GM12878 (cell line): ENCODE measurements around the gene TIGAR. TPM values are rescaled to one million over a fixed set of nuclear protein-coding genes. Genes with fewer than 3 reads are reported as not detected.
A peak's percentile ranks its signal among the peaks of the same experiment; 100 is the strongest.

Source experiments
- ATAC-seq: fragments of 200-7000 bp; cut with Tn5 transposase; 3 replicates; pipeline ENCODE4 v1.9.1; 2020; ENCODE audit warnings: mild to moderate bottlenecking, moderate library complexity
- BruUV-seq: library from RNA; stranded (reverse); fragments of 400-500 nt; replicated peaks from 2 replicates; lab custom pipeline; 2021; lab: Mats Ljungman, UMichigan
- CTCF ChIA-PET: fragments of 300-600 bp; sonication (Branson Sonifier 250); formaldehyde crosslinking; extraction: SDS; loops from one replicate; lab custom pipeline; 2021; ENCODE audit warnings: inconsistent platforms; lab: Yijun Ruan, JAX
- POLR2A ChIA-PET: fragments of 350-600 bp; formaldehyde crosslinking; extraction: SDS; loops from one replicate; lab custom pipeline; 2021; ENCODE audit warnings: inconsistent platforms; lab: Charles Lee
- RAD21 ChIA-PET: fragments of 300-600 bp; sonication (Branson Sonifier 250); formaldehyde crosslinking; loops from one replicate; lab custom pipeline; 2023; ENCODE audit warnings: antibody characterized with exemption; ENCODE audit not compliant: unreplicated experiment; lab: Charles Lee
- SMC1A ChIA-PET: fragments of 300-600 bp; sonication (Branson Sonifier 250); formaldehyde crosslinking; loops from one replicate; lab custom pipeline; 2023; ENCODE audit not compliant: unreplicated experiment, uncharacterized antibody; lab: Charles Lee
- DNase-seq: peaks from one replicate; pipeline ENCODE4 v3.0.0-alpha.2; 2011; ENCODE audit warnings: low read depth, low spot score
- FAIRE-seq: peaks from 3 replicates; lab custom pipeline; 2011; peaks lifted over from hg19 to GRCh38; lab: Jason Lieb, UNC
- H2AFZ ChIP-seq: 2 replicates; pipeline ENCODE4 v1.6.0; 2011; ENCODE audit warnings: low read depth, low read length, control low read depth; ENCODE audit not compliant: control insufficient read depth
- H3K27ac ChIP-seq: 2 replicates; pipeline ENCODE4 v1.5.1; 2011; ENCODE audit warnings: control low read depth; ENCODE audit not compliant: control insufficient read depth, insufficient read depth
- H3K27me3 ChIP-seq, 2 experiments: replicated peaks in 1 of 2; 2 replicates each; pipeline versions ENCODE4 v1.6.0 to v1.6.1; 2011; ENCODE audit warnings: low read length in 1 of 2; ENCODE audit not compliant: control insufficient read depth in 2 of 2, insufficient read depth in 2 of 2
- H3K36me3 ChIP-seq, 2 experiments: 2 replicates each; pipeline ENCODE4 v1.5.1; 2011; ENCODE audit warnings: low read length in 1 of 2; ENCODE audit not compliant: control insufficient read depth in 2 of 2, insufficient read depth in 2 of 2
- H3K4me1 ChIP-seq: 2 replicates; pipeline ENCODE4 v1.6.1; 2011; ENCODE audit warnings: mild to moderate bottlenecking, low read length, moderate library complexity, mixed read lengths; ENCODE audit not compliant: control insufficient read depth, insufficient read depth
- H3K4me2 ChIP-seq: 2 replicates; pipeline ENCODE4 v1.6.0; 2011; ENCODE audit warnings: control low read depth; ENCODE audit not compliant: control insufficient read depth, insufficient read depth
- H3K4me3 ChIP-seq: fragments of 200-600 bp; sonication (generic); 2 replicates; pipeline ENCODE4 v1.5.1; 2016
- H3K79me2 ChIP-seq: 2 replicates; pipeline ENCODE4 v1.6.0; 2011; ENCODE audit warnings: low read length; ENCODE audit not compliant: control insufficient read depth, insufficient read depth
- H3K9ac ChIP-seq: 2 replicates; pipeline ENCODE4 v1.8.0; 2011; ENCODE audit warnings: low read length, control low read depth, mixed read lengths; ENCODE audit not compliant: control insufficient read depth, insufficient read depth
- H3K9me3 ChIP-seq: replicated peaks from 3 replicates; pipeline ENCODE4 v1.5.1; 2011; ENCODE audit warnings: mild to moderate bottlenecking, low read length; ENCODE audit not compliant: control insufficient read depth, insufficient read depth
- H4K20me1 ChIP-seq: 2 replicates; pipeline ENCODE4 v1.6.0; 2011; ENCODE audit not compliant: control insufficient read depth, insufficient read depth
- CBX3 ChIP-seq: fragments of 200-600 bp; sonication (generic); IDR thresholded peaks from 2 replicates; pipeline ENCODE4 v1.6.1; 2016; ENCODE audit warnings: low read depth, borderline replicate concordance
- EP300 ChIP-seq, 2 experiments: fragments of 150-350 bp in 1 of 2; IDR thresholded peaks; 2 replicates each; pipeline ENCODE4 v1.6.1; 2011 to 2012; ENCODE audit warnings: low read depth in 2 of 2, low read length in 2 of 2, borderline replicate concordance in 1 of 2, improper control_type of control experiment in 1 of 2, inconsistent platforms in 1 of 2; ENCODE audit not compliant: control insufficient read depth in 1 of 2
- IKZF2 ChIP-seq, 2 experiments: fragments of 450-650 bp; IDR thresholded peaks; 2 replicates each; pipeline ENCODE4 v1.6.1; 2017; ENCODE audit warnings: mild to moderate bottlenecking in 2 of 2, moderate library complexity in 2 of 2
- MYB ChIP-seq: fragments of 150-350 bp; IDR thresholded peaks from 2 replicates; pipeline ENCODE4 v1.6.1; 2014; ENCODE audit warnings: mild to moderate bottlenecking, low read depth, low read length, borderline replicate concordance
- MYC ChIP-seq: IDR thresholded peaks from 2 replicates; pipeline ENCODE4 v1.6.1; 2011; ENCODE audit warnings: mild to moderate bottlenecking, low read length, moderate library complexity, inconsistent platforms; ENCODE audit not compliant: insufficient read depth, insufficient replicate concordance, insufficient read length, severe bottlenecking
- NR2C2 ChIP-seq: IDR thresholded peaks from 2 replicates; pipeline ENCODE4 v1.6.1; 2011; ENCODE audit warnings: borderline replicate concordance, low read depth; ENCODE audit not compliant: control insufficient read depth, insufficient read length
- SIX5 ChIP-seq: IDR thresholded peaks from 2 replicates; pipeline ENCODE4 v1.6.1; 2011; ENCODE audit warnings: mild to moderate bottlenecking, low read depth, low read length, moderate library complexity; ENCODE audit not compliant: severe bottlenecking
- YY1 ChIP-seq: IDR thresholded peaks from 2 replicates; pipeline ENCODE4 v1.6.1; 2011; ENCODE audit warnings: low read depth, mild to moderate bottlenecking, low read length
- ZNF217 ChIP-seq: fragments of 450-650 bp; IDR thresholded peaks from 2 replicates; pipeline ENCODE4 v1.6.1; 2017; ENCODE audit warnings: antibody characterized with exemption, mild to moderate bottlenecking
- ZNF24 ChIP-seq: fragments of 450-650 bp; IDR thresholded peaks from 2 replicates; pipeline ENCODE4 v1.6.1; 2017; ENCODE audit warnings: antibody characterized with exemption, mild to moderate bottlenecking
- WGBS: methylation state at CpG from one replicate; pipeline ENCODE4 v1.1.6; 2016; ENCODE audit warnings: low lambda C conversion rate; ENCODE audit not compliant: insufficient replicate concordance, insufficient coverage; ENCODE audit errors: missing lambda C conversion rate; 5-methylcytosine and 5-hydroxymethylcytosine counted together
- in situ Hi-C: fragments of 300-500 bp; cut with MboI; formaldehyde crosslinking; loops from 9 replicates; pipeline ENCODE4 v1.14.3; 2018; ENCODE audit warnings: mixed read lengths
- intact Hi-C: fragments of 100-400 bp; cut with micrococcal nuclease; formaldehyde crosslinking; loops from one replicate; pipeline ENCODE4 v1.14.2; 2022; ENCODE audit not compliant: unreplicated experiment
- polyA plus RNA-seq, 11 experiments: library from polyadenylated mRNA; depleted of rRNA in 4 of 11; unstranded in 6 of 11; stranded (reverse) in 5 of 11; fragments of >200 nt; fragmentation: Nextera tagmentation in 4 of 11; fragmentation: Illumina TruSeq in 1 of 11; extraction: Ambion mirVana in 4 of 11; extraction: Trizol in 1 of 11; gene quantifications; 1 replicate in 1 of 11; 2 replicates in 10 of 11; pipeline versions ENCODE4 v1.2.1 to v1.2.3, GENCODE V29; 2011 to 2016; ENCODE audit warnings: inconsistent platforms in 2 of 11, missing spikeins in 2 of 11, low read depth in 1 of 11
- total RNA-seq, 4 experiments: library from RNA; depleted of rRNA in 3 of 4; stranded (reverse); fragments of >200 nt in 3 of 4; fragmentation: Illumina TruSeq in 1 of 4; extraction: Trizol in 1 of 4; gene quantifications; 2 replicates each; pipeline versions ENCODE4 v1.2.1 to v1.2.3, GENCODE V29; 2013 to 2021
- TF ChIP-seq, protein P1 (sequence below): IDR thresholded peaks from 2 replicates; pipeline ENCODE4 v1.6.1; 2012; ENCODE audit warnings: mild to moderate bottlenecking, low read depth, low read length
- TF ChIP-seq, protein P2 (sequence below): fragments of 150-350 bp; IDR thresholded peaks from 2 replicates; pipeline ENCODE4 v1.6.1; 2016; ENCODE audit warnings: low read depth, low read length

TIGAR gene
- total and polyA plus RNA-seq, 10 of the 15 experiments (the other 5 are each of a cell fraction or from before 2014, with no cell fraction given), result 7.6 to 45.7 (median 16.5) TPM

DNA sequence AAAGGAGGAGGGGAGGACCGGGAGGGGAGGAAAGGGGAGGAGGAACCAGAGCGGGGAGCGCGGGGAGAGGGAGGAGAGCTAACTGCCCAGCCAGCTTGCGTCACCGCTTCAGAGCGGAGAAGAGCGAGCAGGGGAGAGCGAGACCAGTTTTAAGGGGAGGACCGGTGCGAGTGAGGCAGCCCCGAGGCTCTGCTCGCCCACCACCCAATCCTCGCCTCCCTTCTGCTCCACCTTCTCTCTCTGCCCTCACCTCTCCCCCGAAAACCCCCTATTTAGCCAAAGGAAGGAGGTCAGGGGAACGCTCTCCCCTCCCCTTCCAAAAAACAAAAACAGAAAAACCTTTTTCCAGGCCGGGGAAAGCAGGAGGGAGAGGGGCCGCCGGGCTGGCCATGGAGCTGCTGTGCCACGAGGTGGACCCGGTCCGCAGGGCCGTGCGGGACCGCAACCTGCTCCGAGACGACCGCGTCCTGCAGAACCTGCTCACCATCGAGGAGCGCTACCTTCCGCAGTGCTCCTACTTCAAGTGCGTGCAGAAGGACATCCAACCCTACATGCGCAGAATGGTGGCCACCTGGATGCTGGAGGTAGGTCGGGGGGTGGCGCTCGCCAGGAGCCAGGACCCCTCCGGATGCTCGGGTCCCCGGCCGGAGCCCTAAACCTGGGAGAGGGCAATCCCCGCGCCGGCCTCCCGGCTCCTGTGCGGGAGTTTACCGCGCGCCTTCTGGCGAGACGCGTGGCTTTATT lies 47.2 kb upstream of the TIGAR start, which contains the start of gene CCND2 (continued):
- TF ChIP-seq MYC, result no peak
- TF ChIP-seq NR2C2, result no peak
- peak; percentile 79 to 82 for TF ChIP-seq IKZF2 (IDR thresholded peaks at IDR 0.05)
- 0 out of 4 replicates have a peak, but pooled peaks of 1 of the 2 experiments have one; percentile 28 for TF ChIP-seq EP300 (IDR thresholded peaks at IDR 0.05; ENCODE audit: borderline replicate concordance in 1 of 2, control insufficient read depth in 1 of 2, low read depth in 2 of 2, low read length in 2 of 2)
- TF ChIP-seq, all 136 proteins: peak for 45

DNA sequence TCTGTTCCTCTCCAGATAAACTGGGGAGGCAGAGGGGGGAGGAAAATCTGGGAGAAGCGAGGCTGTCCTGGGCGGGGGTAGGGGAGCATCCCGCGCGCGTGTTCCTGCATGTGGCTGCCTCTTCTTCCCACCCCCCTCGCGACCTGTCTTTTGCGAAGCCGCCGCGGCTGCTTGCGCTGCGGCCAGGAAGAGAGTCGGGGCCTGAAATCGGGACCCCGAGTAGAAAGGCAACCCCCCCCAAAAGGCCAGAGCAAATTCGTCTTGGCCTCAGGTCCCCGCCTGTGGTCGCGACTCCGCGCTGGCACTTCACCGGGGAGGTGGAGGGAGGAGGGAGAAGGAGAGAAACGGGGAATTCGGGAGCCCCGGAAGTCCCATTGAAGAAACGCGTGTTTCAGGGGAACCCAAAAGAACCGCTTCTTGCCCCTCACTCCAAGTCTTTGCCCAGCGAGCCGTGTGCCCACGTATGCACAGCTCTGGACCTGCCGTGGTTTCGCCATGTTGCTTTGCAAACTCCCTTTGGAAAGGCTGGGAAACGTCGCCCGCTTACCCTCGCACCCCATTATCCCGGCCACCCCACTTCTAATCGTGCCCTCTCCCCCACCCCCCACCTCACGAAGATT lies 46.5 kb upstream of the TIGAR start:
- POLR2A ChIA-PET, result interaction anchor here (0.6 to 12.1 kb wide), 4 partner anchors 25 to 158 kb away, joined by 5 to 193 read pairs (median 94); no protein-coding TSS in a partner anchor
- BruUV-seq, result no TSS peak
- Histone ChIP-seq H3K27me3 (no peaks in the 10 kb centered on the region), H3K27ac (peak overlapping the region; percentile 86), H3K4me3 (peak overlapping the region; percentile 99), H3K4me2 (peak overlapping the region; percentile 81; the same call in 1 of the 2 replicates), H2AFZ (peak overlapping the region; percentile 61), H3K36me3 (peaks cover 9 to 19% of the 10 kb centered on the region in 2 experiments), H3K9me3 (no peaks in the 10 kb centered on the region), H3K79me2 (peaks cover 77% of the 10 kb centered on the region), H3K9ac (peak overlapping the region; percentile 96), H3K4me1 (peaks cover 25% of the 10 kb centered on the region), H4K20me1 (peaks cover 12% of the 10 kb centered on the region)
- WGBS, result under 1% methylated on average over 41 of the region's 42 CpGs
- SMC1A ChIA-PET, result interaction anchor here (1.0 to 14.5 kb wide), 7 partner anchors 12 to 390 kb away, joined by 7 to 344 read pairs (median 36); no protein-coding TSS in a partner anchor
- CTCF ChIA-PET, result interaction anchor here (0.6 to 13.0 kb wide), 7 partner anchors 11 to 390 kb away, joined by 3 to 184 read pairs (median 58); no protein-coding TSS in a partner anchor
- RAD21 ChIA-PET, result interaction anchor here (0.7 to 8.1 kb wide), 10 partner anchors 12 to 390 kb away, joined by 4 to 171 read pairs (median 38); no protein-coding TSS in a partner anchor
- no peak for DNase-seq
- in situ Hi-C loops (loop anchor here (5.0 to 10.0 kb wide), 4 partner anchors 130 to 387 kb away; no protein-coding TSS in a partner anchor), intact Hi-C loops (loop anchor here (5.0 to 10.0 kb wide), 2 partner anchors 310 to 402 kb away; partner anchors contain the start of gene PARP11)
- ATAC-seq, result no peak
- no peak for FAIRE-seq
- TF ChIP-seq ZNF217 (no peak), SIX5 (no peak), YY1 (peak; percentile 40), ZNF24 (no peak), MYB (no peak), CBX3 (no peak)
- TF ChIP-seq, protein P1, sequence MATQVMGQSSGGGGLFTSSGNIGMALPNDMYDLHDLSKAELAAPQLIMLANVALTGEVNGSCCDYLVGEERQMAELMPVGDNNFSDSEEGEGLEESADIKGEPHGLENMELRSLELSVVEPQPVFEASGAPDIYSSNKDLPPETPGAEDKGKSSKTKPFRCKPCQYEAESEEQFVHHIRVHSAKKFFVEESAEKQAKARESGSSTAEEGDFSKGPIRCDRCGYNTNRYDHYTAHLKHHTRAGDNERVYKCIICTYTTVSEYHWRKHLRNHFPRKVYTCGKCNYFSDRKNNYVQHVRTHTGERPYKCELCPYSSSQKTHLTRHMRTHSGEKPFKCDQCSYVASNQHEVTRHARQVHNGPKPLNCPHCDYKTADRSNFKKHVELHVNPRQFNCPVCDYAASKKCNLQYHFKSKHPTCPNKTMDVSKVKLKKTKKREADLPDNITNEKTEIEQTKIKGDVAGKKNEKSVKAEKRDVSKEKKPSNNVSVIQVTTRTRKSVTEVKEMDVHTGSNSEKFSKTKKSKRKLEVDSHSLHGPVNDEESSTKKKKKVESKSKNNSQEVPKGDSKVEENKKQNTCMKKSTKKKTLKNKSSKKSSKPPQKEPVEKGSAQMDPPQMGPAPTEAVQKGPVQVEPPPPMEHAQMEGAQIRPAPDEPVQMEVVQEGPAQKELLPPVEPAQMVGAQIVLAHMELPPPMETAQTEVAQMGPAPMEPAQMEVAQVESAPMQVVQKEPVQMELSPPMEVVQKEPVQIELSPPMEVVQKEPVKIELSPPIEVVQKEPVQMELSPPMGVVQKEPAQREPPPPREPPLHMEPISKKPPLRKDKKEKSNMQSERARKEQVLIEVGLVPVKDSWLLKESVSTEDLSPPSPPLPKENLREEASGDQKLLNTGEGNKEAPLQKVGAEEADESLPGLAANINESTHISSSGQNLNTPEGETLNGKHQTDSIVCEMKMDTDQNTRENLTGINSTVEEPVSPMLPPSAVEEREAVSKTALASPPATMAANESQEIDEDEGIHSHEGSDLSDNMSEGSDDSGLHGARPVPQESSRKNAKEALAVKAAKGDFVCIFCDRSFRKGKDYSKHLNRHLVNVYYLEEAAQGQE, result no peak
- TF ChIP-seq, protein P2, sequence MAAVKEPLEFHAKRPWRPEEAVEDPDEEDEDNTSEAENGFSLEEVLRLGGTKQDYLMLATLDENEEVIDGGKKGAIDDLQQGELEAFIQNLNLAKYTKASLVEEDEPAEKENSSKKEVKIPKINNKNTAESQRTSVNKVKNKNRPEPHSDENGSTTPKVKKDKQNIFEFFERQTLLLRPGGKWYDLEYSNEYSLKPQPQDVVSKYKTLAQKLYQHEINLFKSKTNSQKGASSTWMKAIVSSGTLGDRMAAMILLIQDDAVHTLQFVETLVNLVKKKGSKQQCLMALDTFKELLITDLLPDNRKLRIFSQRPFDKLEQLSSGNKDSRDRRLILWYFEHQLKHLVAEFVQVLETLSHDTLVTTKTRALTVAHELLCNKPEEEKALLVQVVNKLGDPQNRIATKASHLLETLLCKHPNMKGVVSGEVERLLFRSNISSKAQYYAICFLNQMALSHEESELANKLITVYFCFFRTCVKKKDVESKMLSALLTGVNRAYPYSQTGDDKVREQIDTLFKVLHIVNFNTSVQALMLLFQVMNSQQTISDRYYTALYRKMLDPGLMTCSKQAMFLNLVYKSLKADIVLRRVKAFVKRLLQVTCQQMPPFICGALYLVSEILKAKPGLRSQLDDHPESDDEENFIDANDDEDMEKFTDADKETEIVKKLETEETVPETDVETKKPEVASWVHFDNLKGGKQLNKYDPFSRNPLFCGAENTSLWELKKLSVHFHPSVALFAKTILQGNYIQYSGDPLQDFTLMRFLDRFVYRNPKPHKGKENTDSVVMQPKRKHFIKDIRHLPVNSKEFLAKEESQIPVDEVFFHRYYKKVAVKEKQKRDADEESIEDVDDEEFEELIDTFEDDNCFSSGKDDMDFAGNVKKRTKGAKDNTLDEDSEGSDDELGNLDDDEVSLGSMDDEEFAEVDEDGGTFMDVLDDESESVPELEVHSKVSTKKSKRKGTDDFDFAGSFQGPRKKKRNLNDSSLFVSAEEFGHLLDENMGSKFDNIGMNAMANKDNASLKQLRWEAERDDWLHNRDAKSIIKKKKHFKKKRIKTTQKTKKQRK, result no peak
